ENCODE results near the gene TRHDE. TPM values are rescaled to one million over a fixed set of nuclear protein-coding genes. Genes with fewer than 3 reads are reported as not detected.

Gene TRHDE
- total and polyA plus RNA-seq, 9 of the 15 experiments (the other 6 are each of a cell fraction or from before 2014, with no cell fraction given): 0.03 to 0.29 (median 0.09) TPM

GRCh38 chr12:72502546-72502945 is 230.4 kb downstream of the TRHDE start:
- Histone ChIP-seq H2AFZ (ENCODE audit: low read depth, low read length) (no peak overlapping the region), H3K27me3 (ENCODE audit: control insufficient read depth in 2 of 2, insufficient read depth in 2 of 2, low read length in 2 of 2) (no peaks in the 10 kb centered on the region), H3K9me3 (replicated peaks; ENCODE audit: control insufficient read depth, insufficient read depth, low read depth, low read length) (no peaks in the 10 kb centered on the region), H3K36me3 (ENCODE audit: control insufficient read depth, insufficient read depth, low read length) (no peaks in the 10 kb centered on the region), H3K9ac (ENCODE audit: insufficient read depth in 1 of 2, low read depth in 2 of 2, low read length in 2 of 2) (no peak overlapping the region), H3K4me1 (replicated peaks in 1 of 2; ENCODE audit: control insufficient read depth in 2 of 2, insufficient read depth in 2 of 2, low read length in 2 of 2) (no peaks in the 10 kb centered on the region), H3K9me1 (ENCODE audit: control insufficient read depth, insufficient read depth, low read length) (no peaks in the 10 kb centered on the region), H3K79me2 (ENCODE audit: control insufficient read depth, insufficient read depth, low read length) (no peaks in the 10 kb centered on the region), H3K4me2 (ENCODE audit: insufficient read depth, low read length) (no peak overlapping the region), H3K4me3 (no peak overlapping the region), H4K20me1 (replicated peaks; ENCODE audit: control insufficient read depth, insufficient read depth, low read length) (no peaks in the 10 kb centered on the region), H3K27ac (ENCODE audit: extremely low read depth, low read depth, low read length) (no peak overlapping the region)
- intact Hi-C loops (cut with micrococcal nuclease): no loop called here
- WGBS (ENCODE audit: insufficient coverage, low coverage, missing lambda C conversion rate): 2% methylated on average over 3 of the region's 3 CpGs
- ATAC-seq: no peak
- CTCF ChIA-PET (ENCODE audit: low intra/inter-chr PET ratio): no interaction called here
- POLR2A ChIA-PET: no interaction called here
- DNase-seq (ENCODE audit: extremely low read depth in 1 of 4, low spot score in 3 of 4): no peak
- BruUV-seq (replicated peaks): no TSS peak
- in situ Hi-C loops (cut with MboI): no loop called here
- no peak for FAIRE-seq
- no peak for TF ChIP-seq ZKSCAN3 (CRISPR knock-in tag; IDR thresholded peaks at IDR 0.05)
- TF ChIP-seq SLC30A9 (CRISPR knock-in tag; IDR thresholded peaks at IDR 0.05): no peak
- TF ChIP-seq, protein P1, sequence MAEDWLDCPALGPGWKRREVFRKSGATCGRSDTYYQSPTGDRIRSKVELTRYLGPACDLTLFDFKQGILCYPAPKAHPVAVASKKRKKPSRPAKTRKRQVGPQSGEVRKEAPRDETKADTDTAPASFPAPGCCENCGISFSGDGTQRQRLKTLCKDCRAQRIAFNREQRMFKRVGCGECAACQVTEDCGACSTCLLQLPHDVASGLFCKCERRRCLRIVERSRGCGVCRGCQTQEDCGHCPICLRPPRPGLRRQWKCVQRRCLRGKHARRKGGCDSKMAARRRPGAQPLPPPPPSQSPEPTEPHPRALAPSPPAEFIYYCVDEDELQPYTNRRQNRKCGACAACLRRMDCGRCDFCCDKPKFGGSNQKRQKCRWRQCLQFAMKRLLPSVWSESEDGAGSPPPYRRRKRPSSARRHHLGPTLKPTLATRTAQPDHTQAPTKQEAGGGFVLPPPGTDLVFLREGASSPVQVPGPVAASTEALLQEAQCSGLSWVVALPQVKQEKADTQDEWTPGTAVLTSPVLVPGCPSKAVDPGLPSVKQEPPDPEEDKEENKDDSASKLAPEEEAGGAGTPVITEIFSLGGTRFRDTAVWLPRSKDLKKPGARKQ (CRISPR knock-in tag; IDR thresholded peaks at IDR 0.05): no peak
- TF ChIP-seq THRB (CRISPR knock-in tag; conservative IDR thresholded peaks at IDR 0.05): no peak
- no peak for TF ChIP-seq BCL6 (CRISPR knock-in tag; IDR thresholded peaks at IDR 0.05)
- no peak for TF ChIP-seq KAT7 (CRISPR knock-in tag; IDR thresholded peaks at IDR 0.05; ENCODE audit: borderline replicate concordance)
- TF ChIP-seq EHMT2 (IDR thresholded peaks at IDR 0.05): no peak
- no peak for TF ChIP-seq ZZZ3 (IDR thresholded peaks at IDR 0.05)
- TF ChIP-seq, protein P2, sequence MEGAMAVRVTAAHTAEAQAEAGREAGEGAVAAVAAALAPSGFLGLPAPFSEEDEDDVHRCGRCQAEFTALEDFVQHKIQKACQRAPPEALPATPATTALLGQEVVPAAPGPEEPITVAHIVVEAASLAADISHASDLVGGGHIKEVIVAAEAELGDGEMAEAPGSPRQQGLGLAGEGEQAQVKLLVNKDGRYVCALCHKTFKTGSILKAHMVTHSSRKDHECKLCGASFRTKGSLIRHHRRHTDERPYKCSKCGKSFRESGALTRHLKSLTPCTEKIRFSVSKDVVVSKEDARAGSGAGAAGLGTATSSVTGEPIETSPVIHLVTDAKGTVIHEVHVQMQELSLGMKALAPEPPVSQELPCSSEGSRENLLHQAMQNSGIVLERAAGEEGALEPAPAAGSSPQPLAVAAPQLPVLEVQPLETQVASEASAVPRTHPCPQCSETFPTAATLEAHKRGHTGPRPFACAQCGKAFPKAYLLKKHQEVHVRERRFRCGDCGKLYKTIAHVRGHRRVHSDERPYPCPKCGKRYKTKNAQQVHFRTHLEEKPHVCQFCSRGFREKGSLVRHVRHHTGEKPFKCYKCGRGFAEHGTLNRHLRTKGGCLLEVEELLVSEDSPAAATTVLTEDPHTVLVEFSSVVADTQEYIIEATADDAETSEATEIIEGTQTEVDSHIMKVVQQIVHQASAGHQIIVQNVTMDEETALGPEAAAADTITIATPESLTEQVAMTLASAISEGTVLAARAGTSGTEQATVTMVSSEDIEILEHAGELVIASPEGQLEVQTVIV (CRISPR knock-in tag; IDR thresholded peaks at IDR 0.05; ENCODE audit: borderline replicate concordance): no peak
- no peak for TF ChIP-seq SMAD1 (IDR thresholded peaks at IDR 0.05; ENCODE audit: low read depth, low read length, partially characterized antibody)
- no peak for TF ChIP-seq NFIX (CRISPR knock-in tag; IDR thresholded peaks at IDR 0.05; ENCODE audit: low read depth)
- no peak for TF ChIP-seq RBM22 (IDR thresholded peaks at IDR 0.05; ENCODE audit: low read depth, low read length, poor library complexity, severe bottlenecking)
- TF ChIP-seq TFAM (CRISPR knock-in tag; conservative IDR thresholded peaks at IDR 0.05): no peak
- TF ChIP-seq ZNF282 (CRISPR knock-in tag; IDR thresholded peaks at IDR 0.05): no peak
- TF ChIP-seq CCAR2 (IDR thresholded peaks at IDR 0.05; ENCODE audit: low read depth, low read length): no peak
- TF ChIP-seq, protein P3, sequence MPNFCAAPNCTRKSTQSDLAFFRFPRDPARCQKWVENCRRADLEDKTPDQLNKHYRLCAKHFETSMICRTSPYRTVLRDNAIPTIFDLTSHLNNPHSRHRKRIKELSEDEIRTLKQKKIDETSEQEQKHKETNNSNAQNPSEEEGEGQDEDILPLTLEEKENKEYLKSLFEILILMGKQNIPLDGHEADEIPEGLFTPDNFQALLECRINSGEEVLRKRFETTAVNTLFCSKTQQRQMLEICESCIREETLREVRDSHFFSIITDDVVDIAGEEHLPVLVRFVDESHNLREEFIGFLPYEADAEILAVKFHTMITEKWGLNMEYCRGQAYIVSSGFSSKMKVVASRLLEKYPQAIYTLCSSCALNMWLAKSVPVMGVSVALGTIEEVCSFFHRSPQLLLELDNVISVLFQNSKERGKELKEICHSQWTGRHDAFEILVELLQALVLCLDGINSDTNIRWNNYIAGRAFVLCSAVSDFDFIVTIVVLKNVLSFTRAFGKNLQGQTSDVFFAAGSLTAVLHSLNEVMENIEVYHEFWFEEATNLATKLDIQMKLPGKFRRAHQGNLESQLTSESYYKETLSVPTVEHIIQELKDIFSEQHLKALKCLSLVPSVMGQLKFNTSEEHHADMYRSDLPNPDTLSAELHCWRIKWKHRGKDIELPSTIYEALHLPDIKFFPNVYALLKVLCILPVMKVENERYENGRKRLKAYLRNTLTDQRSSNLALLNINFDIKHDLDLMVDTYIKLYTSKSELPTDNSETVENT (CRISPR knock-in tag; IDR thresholded peaks at IDR 0.05): no peak
- no peak for TF ChIP-seq MTA2 (IDR thresholded peaks at IDR 0.05; ENCODE audit: low read depth)
